ENCODE results near the gene GALE.

DNA sequence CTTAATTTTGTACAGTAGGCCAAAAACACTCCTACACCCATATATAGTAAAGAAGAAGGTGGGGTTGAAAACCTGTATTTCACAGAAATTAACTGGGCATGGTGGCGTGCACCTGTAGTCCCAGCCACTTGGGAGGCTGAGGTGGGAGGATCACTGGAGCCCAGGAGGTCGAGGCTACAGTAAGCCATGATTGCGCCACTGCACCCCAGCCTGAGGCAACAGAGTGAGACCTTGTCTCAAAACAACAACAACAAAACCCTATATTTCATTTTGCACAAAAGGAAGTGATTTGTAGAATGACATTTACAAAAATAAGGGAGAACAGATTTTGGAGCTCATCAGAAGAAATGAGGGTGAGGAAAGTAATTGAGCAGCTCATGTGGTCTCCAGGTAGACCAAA, 11.9 kb downstream of the GALE start:
- TF ChIP-seq CTCF (IDR thresholded peaks at IDR 0.05) (no peak), POLR2AphosphoS5 (IDR thresholded peaks at IDR 0.05; ENCODE audit: low read depth, low read length) (no peak)
